Medulla oblongata (tissue), 1 donor: ENCODE measurements around the gene KCNQ1OT1.

Experiments used
- DNase-seq: peaks from one replicate; pipeline ENCODE4 v3.0.0-alpha.2; 2015; ENCODE audit errors: extremely low spot score

KCNQ1OT1 gene

GRCh38 chr11:2721210-2721916, 21.6 kb upstream of the KCNQ1OT1 start:
- DNase-seq = no peak

GRCh38 chr11:2719831-2720590, 20.2 kb upstream of the KCNQ1OT1 start:
- no peak for DNase-seq

- DNase-seq = no peak
Observed at GRCh38 chr11:2718817-2719438, 19.1 kb upstream of the KCNQ1OT1 start.

- DNase-seq = no peak
Observed at GRCh38 chr11:2717561-2718325, 17.9 kb upstream of the KCNQ1OT1 start.

- no peak for DNase-seq
Observed at GRCh38 chr11:2716376-2717095, 16.7 kb upstream of the KCNQ1OT1 start.

GRCh38 chr11:2715716-2716350, 16.0 kb upstream of the KCNQ1OT1 start:
- DNase-seq = no peak

GRCh38 chr11:2714871-2715270, 15.1 kb upstream of the KCNQ1OT1 start:
- DNase-seq = no peak

DNA sequence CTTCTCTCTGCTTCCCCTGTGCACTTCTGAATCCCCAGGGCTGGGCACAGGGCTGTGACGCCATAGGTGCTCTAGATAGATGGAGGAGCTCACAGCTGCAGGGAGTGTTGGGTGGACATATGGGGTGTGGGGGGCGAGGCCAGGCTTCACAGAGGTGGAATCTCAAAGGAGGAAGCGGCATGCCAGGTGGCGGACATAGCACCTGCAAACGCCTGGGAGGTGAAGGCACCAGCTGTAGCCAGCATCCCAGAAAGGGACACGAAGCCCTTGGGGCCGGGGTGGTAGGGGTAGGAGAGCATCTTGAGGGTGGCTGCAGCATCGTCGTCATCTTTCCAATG, 14.6 kb upstream of the KCNQ1OT1 start:
- no peak for DNase-seq

- DNase-seq = no peak
Observed at GRCh38 chr11:2713661-2714462, 14.1 kb upstream of the KCNQ1OT1 start.

DNA sequence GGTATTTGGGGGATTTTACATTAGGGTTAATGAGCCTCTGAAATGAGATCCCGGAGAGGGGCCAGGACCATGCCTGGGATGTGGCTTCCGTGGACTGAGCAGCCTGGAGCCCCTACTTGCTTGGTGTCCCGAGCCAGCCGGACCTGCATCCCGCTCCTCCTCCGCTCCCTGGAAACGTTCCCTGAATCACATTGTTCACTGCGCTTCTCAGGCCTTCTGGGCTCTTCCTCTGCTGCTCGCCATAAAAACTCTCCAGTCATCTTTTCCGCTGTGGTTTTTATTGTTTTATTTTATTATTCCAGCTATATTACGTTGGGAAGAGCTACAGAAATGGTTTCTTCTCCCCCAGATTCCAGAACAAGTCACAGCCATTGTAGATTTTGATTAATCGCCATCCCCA, 13.3 kb upstream of the KCNQ1OT1 start:
- DNase-seq = no peak

GRCh38 chr11:2711161-2711560, 11.4 kb upstream of the KCNQ1OT1 start:
- no peak for DNase-seq

GRCh38 chr11:2709429-2709828, 9.6 kb upstream of the KCNQ1OT1 start:
- no peak for DNase-seq

- no peak for DNase-seq
Observed at GRCh38 chr11:2708757-2709281, 9.0 kb upstream of the KCNQ1OT1 start.

DNA sequence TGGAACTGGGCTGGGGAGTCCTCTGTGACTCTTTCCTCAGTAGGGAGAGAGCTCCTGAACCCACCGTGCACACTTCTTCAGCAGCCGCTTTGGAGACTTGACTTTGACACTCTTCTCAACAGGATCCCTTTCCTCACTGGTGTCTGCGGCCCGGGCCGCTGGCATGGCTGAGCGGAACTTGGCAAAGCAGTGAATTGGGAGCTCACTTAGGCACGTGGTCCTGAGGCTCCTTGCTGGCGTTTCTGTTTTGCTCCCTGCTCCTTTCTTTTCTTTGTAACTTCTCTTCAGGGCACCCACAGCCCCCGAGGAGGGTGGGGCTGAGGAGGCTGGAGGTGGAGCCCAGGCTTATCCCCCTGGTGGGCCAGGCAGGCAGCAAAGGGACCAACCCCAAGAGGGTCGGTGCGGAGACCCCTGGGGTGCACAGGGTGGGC, 8.4 kb upstream of the KCNQ1OT1 start:
- DNase-seq = no peak

DNA sequence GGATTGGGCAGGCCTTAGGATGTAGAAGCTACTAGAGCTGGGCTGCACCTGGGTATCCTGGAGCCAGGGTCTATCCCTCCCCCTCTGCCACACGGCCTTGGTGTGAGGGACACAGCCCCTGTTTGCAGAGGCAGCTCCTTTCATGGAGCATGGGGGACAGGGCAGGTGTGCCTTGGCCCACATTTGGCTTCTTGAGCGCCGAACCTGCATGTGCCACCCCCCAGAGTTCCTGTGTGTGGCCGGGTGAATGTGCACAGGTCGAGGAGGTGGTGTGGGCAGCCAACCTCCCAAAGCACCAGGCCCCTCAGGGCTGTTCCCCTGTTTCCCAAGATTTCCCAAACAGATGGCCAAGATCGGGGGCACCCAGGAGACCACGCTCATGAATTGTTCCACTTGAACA, 7.9 kb upstream of the KCNQ1OT1 start:
- no peak for DNase-seq

DNA sequence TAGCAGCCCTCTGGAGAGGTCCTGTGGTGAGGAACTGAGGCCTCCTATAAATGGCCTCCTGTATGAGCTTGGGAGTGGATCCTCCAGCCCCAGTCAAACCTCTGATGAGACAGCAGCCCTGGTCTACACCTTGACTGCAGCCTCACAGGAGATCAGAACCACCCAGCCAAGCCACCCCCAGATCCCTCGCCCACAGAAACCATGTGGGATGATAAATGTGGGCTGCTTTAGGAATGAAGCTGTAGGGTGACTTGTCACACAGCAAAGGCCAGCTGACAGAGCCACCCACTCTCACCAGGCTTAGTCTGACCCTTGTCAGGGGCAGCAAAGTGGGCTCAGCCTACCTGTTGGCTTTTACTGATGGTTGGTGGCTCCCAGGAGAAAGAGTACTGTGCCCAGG, 6.5 kb upstream of the KCNQ1OT1 start:
- DNase-seq = no peak

- no peak for DNase-seq
Observed at GRCh38 chr11:2704896-2705606, 5.3 kb upstream of the KCNQ1OT1 start.

DNA sequence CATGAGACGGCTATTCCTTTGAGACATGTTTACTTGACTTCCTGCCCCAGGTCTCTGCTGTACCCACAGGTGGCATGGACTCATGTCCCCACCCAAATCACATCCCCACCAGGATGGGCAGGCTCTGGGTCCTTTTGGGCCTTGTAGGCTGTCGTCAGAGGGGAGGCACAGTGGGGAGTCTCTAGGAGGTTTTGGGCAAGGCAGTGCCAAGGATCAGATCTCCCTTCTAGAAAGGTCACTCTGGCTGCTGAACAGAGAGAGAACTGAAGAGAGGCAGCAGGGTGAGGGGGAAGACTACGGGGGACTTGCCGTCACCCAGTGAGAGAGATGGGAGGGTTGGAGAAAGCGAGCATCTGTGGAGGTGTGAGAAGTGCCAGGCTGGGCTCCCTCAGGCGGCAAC, 4.6 kb upstream of the KCNQ1OT1 start:
- DNase-seq = no peak

DNA sequence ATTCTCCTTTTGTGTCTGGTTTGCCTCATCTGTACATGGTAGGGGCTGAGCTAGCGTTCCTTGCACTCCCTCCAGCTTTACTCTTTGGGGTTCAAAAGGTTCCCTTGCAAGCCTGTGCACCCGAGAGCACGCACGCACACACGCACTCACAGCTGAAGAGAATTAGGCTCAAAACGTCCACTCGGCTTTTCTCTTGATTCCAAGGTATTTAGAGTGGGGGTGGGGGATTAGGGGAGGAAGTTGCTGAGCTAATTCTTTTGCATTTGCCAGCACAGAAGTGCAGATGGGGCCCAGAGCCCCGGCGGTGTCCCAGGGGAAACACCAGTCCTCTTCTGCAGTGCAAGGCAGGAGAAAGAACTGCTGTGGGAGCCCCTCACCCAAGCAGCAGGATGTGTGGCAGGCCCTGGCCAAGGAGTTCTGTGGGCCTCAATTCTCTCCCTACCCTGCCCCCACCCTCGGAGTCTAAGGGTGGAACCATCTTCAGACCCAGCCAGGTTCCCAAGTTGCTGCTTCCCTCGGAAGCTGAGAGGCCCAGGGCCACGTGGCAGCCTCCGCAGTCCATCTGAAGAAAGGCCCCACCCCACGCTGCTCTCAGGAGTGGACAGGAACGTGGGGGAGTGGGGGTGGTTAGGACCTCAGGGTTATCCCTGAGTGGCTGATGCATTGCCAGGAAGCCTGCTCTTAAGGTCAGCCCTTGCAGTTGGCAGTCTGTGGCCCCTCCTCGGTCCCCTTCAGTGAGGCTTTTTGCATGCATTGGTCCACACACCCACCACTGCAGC, 3.8 kb upstream of the KCNQ1OT1 start:
- no peak for DNase-seq
